Measurements from ENCODE around the gene NDUFS6. TPM values are rescaled to one million over a fixed set of nuclear protein-coding genes. Genes with fewer than 3 reads are reported as not detected.

NDUFS6 gene
- total and polyA plus RNA-seq, 2 of the 4 experiments (the other 2 are of a cell fraction) = 10.4 to 69.0 TPM

GRCh38 chr5:1776831-1777230 is 24.4 kb upstream of the NDUFS6 start:
- Histone ChIP-seq H3K56ac (ENCODE audit: extremely low read depth, insufficient read depth, low read length) (no peak overlapping the region), H2AFZ (replicated peaks; ENCODE audit: low read length, poor library complexity) (no peak overlapping the region), H4K20me1 (ENCODE audit: insufficient read depth, low read length) (no peaks in the 10 kb centered on the region), H3K18ac (ENCODE audit: low read depth, low read length) (no peak overlapping the region), H4K91ac (ENCODE audit: insufficient read depth, low read depth, low read length) (no peak overlapping the region), H3K4me3 (ENCODE audit: insufficient read depth, low read depth, low read length) (no peak overlapping the region), H4K8ac (ENCODE audit: low read depth in 2 of 2, low read length in 2 of 2) (no peak overlapping the region), H4K5ac (ENCODE audit: low read depth, low read length) (no peak overlapping the region), H3K4me1 (ENCODE audit: control insufficient read depth, insufficient read depth, low read length) (no peaks in the 10 kb centered on the region), H3K4ac (ENCODE audit: low read depth, low read length) (no peak overlapping the region), H3K14ac (replicated peaks; ENCODE audit: low read depth, low read length) (no peak overlapping the region), H3K79me1 (ENCODE audit: low read depth in 1 of 2, low read length in 2 of 2) (no peaks in the 10 kb centered on the region), H2AK9ac (replicated peaks; ENCODE audit: low read depth, low read length, poor library complexity) (no peak overlapping the region), H3K23ac (ENCODE audit: low read depth, low read length) (no peak overlapping the region), H3K9me3 (ENCODE audit: control insufficient read depth, insufficient read depth, low read length) (no peaks in the 10 kb centered on the region), H3K27me3 (ENCODE audit: control insufficient read depth, insufficient read depth, low read length) (peaks cover 2% of the 10 kb centered on the region; the same call in 1 of the 2 replicates), H2AK5ac (ENCODE audit: low read depth, low read length) (no peak overlapping the region), H2BK120ac (ENCODE audit: low read depth, low read length) (no peak overlapping the region), H2BK5ac (ENCODE audit: low read depth, low read length, poor library complexity, severe bottlenecking) (no peak overlapping the region), H3K9me1 (ENCODE audit: insufficient read depth, low read length) (no peaks in the 10 kb centered on the region), H2BK20ac (ENCODE audit: low read depth, low read length) (no peak overlapping the region), H3K9ac (ENCODE audit: low read depth, low read length) (no peak overlapping the region), H3K36me3 (ENCODE audit: control insufficient read depth, insufficient read depth, low read length) (no peaks in the 10 kb centered on the region), H2BK15ac (ENCODE audit: low read depth, low read length) (no peak overlapping the region), H3K4me2 (ENCODE audit: low read depth, low read length) (no peak overlapping the region), H3K27ac (ENCODE audit: insufficient read depth, low read length) (no peak overlapping the region)
- 80% methylated on average over 1 of the region's 6 CpGs; no CpG with 5 or more reads in 1 of the 2 experiments for WGBS, 2 experiments (ENCODE audit: extremely low coverage in 2 of 2, insufficient read length in 1 of 2)
- TF ChIP-seq CEBPB (IDR thresholded peaks at IDR 0.05; ENCODE audit: low read depth, low read length) (no peak), POLR2A (IDR thresholded peaks at IDR 0.05; ENCODE audit: low read depth, low read length) (no peak), CHD1 (IDR thresholded peaks at IDR 0.05; ENCODE audit: low read depth, low read length) (no peak), CTCF (conservative IDR thresholded peaks at IDR 0.05; ENCODE audit: low read depth, low read length) (no peak), BHLHE40 (IDR thresholded peaks at IDR 0.05; ENCODE audit: low read depth, low read length) (no peak), MAFK (IDR thresholded peaks at IDR 0.05; ENCODE audit: low read depth, low read length) (no peak), FOS (IDR thresholded peaks at IDR 0.05; ENCODE audit: low read depth, low read length) (no peak), RCOR1 (IDR thresholded peaks at IDR 0.05; ENCODE audit: insufficient replicate concordance, low read length) (no peak), SMC3 (IDR thresholded peaks at IDR 0.05; ENCODE audit: low read depth, low read length) (no peak), RAD21 (IDR thresholded peaks at IDR 0.05; ENCODE audit: low read length) (no peak), MAZ (IDR thresholded peaks at IDR 0.05; ENCODE audit: borderline replicate concordance, low read depth, low read length) (no peak), MXI1 (IDR thresholded peaks at IDR 0.05; ENCODE audit: borderline replicate concordance, low read depth, low read length) (no peak), ELK1 (IDR thresholded peaks at IDR 0.05; ENCODE audit: borderline replicate concordance, low read depth, low read length) (no peak), USF2 (IDR thresholded peaks at IDR 0.05; ENCODE audit: low read depth, low read length) (no peak), NFE2L2 (IDR thresholded peaks at IDR 0.05; ENCODE audit: low read depth, low read length) (no peak), RFX5 (IDR thresholded peaks at IDR 0.05; ENCODE audit: low read depth, low read length) (no peak)
- dilution Hi-C loops (cut with HindIII; ENCODE audit: low sequenced_read_pairs, unreplicated experiment) (no loop called here), intact Hi-C loops (cut with micrococcal nuclease) (no loop called here), in situ Hi-C loops (cut with MboI; ENCODE audit: low sequenced_read_pairs) (loop anchor here (25.0 kb wide), 1 partner anchor 815 kb away; no protein-coding TSS in a partner anchor)
- ChIA-PET CTCF (no interaction called here), POLR2A (ENCODE audit: unreplicated experiment) (no interaction called here)
- no TSS peak for BruUV-seq (replicated peaks)
- DNase-seq (no peak), ATAC-seq (ENCODE audit: low read depth) (no peak)

Measured in IMR-90 (cell line).